ENCODE data around the gene RRP36. TPM values are rescaled to one million over a fixed set of nuclear protein-coding genes. Genes with fewer than 3 reads are reported as not detected.

RRP36 gene, protein sequence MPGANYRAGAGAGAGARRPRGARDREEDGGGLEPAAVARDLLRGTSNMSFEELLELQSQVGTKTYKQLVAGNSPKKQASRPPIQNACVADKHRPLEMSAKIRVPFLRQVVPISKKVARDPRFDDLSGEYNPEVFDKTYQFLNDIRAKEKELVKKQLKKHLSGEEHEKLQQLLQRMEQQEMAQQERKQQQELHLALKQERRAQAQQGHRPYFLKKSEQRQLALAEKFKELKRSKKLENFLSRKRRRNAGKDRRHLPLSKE
- total RNA-seq (2021; fragmentation: NEBNext Ultra II Directional; extraction: Animal tissue kit (Norgen Biotek cat#: 25700)) (89.6 and 92.3 TPM in 2 replicates), polyA plus RNA-seq (2011; rRNA removed) (20.6 and 33.9 TPM in 2 replicates), polyA minus RNA-seq (2011; rRNA and poly(A)+ RNA removed) (51.2 and 56.1 TPM in 2 replicates)
- polyA plus RNA-seq (2011; cell fraction: cytosol; rRNA removed): 48.7 TPM
- 32.2 TPM for polyA plus RNA-seq (2011; cell fraction: nucleus; rRNA removed)
- polyA plus RNA-seq (2012, experiment 1 of 2): 88.5 to 96.8 TPM (median 92.1 TPM) in 4 replicates
- polyA plus RNA-seq (2012, experiment 2 of 2): 53.2 TPM
- polyA plus RNA-seq (2013, experiment 1 of 2): 85.3 TPM
- polyA plus RNA-seq (2013, experiment 2 of 2): 82.7 TPM
- polyA minus RNA-seq (2011; cell fraction: cytosol; rRNA and poly(A)+ RNA removed): 22.2 TPM
- 29.4 TPM for polyA minus RNA-seq (2011; cell fraction: nucleus; rRNA and poly(A)+ RNA removed)
- long read RNA-seq, experiment 1, transcript RRP36-201 (7 exons, 1,159 nt): major isoform, 37 of 88 reads
- long read RNA-seq, experiment 1, partial matches to known transcripts: 38 of 88 reads
- long read RNA-seq, experiment 1, other reads (novel, unspliced or antisense): 11 of 88 reads
- long read RNA-seq, experiment 2, partial matches to known transcripts: 2 of 2 reads
- long read RNA-seq, experiment 2, other reads (novel, unspliced or antisense): 0 of 2 reads

DNA sequence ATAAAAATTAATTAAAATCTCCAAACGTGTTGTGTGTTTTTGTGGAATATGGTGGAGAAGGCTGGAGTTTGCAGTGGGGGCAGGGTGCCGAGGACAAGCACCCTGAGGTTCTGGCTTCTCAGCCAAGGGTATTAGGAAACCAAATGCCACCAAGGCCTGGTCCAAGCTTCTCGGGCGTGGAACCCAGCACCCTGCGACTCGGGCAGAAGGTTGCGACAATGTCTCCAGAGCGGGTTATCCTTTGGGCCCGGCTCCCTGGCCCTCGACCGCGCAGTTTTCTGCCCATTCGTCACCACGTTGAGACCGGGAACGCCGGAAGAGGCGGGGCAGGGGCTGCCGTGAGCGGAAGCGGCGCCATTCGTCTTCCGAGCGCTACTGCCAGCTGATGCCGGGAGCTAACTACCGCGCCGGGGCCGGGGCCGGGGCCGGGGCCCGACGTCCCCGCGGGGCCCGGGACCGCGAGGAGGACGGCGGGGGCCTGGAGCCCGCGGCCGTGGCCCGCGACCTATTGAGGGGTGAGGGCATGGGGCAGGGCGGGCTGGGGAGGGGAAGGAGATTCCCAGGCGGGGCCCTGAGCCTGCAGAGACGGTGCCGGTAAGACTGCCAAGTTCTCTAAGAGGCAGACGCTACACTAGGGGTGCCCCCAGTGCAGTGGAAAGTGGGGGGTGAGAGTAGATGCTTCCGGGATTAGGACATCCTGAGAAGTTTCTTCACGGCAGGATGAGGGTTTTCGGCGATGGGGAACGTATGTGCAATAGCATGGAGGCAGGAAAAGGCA is at the start of gene RRP36:
RRP36 (plus strand) TSS at position 354 of the 778 bp plus-strand sequence; CDS start at position 386, 32 bp downstream.
- H2BK15ac ChIP-seq (ENCODE audit: low read length): peak within 1 kb of the TSS; percentile 12
- no peak within 1 kb of the TSS for H3K23ac ChIP-seq (ENCODE audit: insufficient read length)
- peaks cover 0 to 5% (median 1%) of the 10 kb centered on the region in 4 experiments; a peak in 3 of 7 replicates for H3K4me1 ChIP-seq (replicated peaks in 1 of 4; ENCODE audit: control insufficient read depth in 3 of 4, insufficient read depth in 4 of 4, low read length in 3 of 4)
- FAIRE-seq (no peak), DNase-seq (ENCODE audit: low read depth in 1 of 2, low spot score in 2 of 2) (peak in 1 of 2 experiments; percentile 84)
- no peaks in the 10 kb centered on the region for H3K9me3 ChIP-seq (ENCODE audit: insufficient read depth in 2 of 2, low read depth in 1 of 2, low read length in 1 of 2)
- H3K4me3 ChIP-seq (ENCODE audit: extremely low read depth in 1 of 4, insufficient read depth in 2 of 4, low read depth in 3 of 4, low read length in 4 of 4): peak within 1 kb of the TSS; percentile 93 to 99 (median 96)
- POLR2A ChIA-PET (ENCODE audit: partially characterized antibody): interaction anchor here (0.8 to 27.9 kb wide), 16 partner anchors 8 to 225 kb away, joined by 3 to 584 read pairs (median 6); partner anchors contain the start of genes CUL7, KLC4, KLHDC3 and MEA1
- no peak within 1 kb of the TSS for H2BK12ac ChIP-seq (ENCODE audit: low read depth, low read length)
- no peak within 1 kb of the TSS for H2AK5ac ChIP-seq (ENCODE audit: low read depth, low read length)
- H4K5ac ChIP-seq (ENCODE audit: insufficient read length, low read depth, low read length): peak within 1 kb of the TSS; percentile 74
- peak within 1 kb of the TSS; percentile 70 to 91 (median 90) for H3K9ac ChIP-seq (replicated peaks in 1 of 4; ENCODE audit: extremely low read depth in 1 of 4, low read depth in 3 of 4, low read length in 3 of 4)
- WGBS, 2 experiments (ENCODE audit: extremely low coverage in 1 of 2, insufficient coverage in 1 of 2, insufficient read length in 1 of 2, insufficient replicate concordance in 2 of 2, low coverage in 1 of 2, low lambda C conversion rate in 2 of 2, missing lambda C conversion rate in 1 of 2): 4% methylated on average over 31 of the region's 56 CpGs; no CpG with 5 or more reads in 1 of the 2 experiments
- peak within 1 kb of the TSS; percentile 63 for H4K91ac ChIP-seq (replicated peaks; ENCODE audit: insufficient read length, low read length)
- H3K23me2 ChIP-seq (ENCODE audit: low read depth, low read length): peaks cover 6% of the 10 kb centered on the region; the same call in 1 of the 2 replicates
- H2BK20ac ChIP-seq (ENCODE audit: low read length): 0 out of 2 replicates have a peak within 1 kb of the TSS, but pooled peaks have one; percentile 21
- CTCF ChIA-PET (ENCODE audit: partially characterized antibody): interaction anchor here (0.7 to 5.6 kb wide), 9 partner anchors 9 to 145 kb away, joined by 3 to 33 read pairs (median 3); no protein-coding TSS in a partner anchor
- H3K27me3 ChIP-seq (replicated peaks in 1 of 4; ENCODE audit: control insufficient read depth in 3 of 4, extremely low read depth in 1 of 4, insufficient read depth in 3 of 4, low read length in 3 of 4): no peaks in the 10 kb centered on the region
- H3K79me2 ChIP-seq (ENCODE audit: control insufficient read depth in 1 of 2, insufficient read depth in 2 of 2, low read length in 2 of 2): peaks cover 0 to 39% of the 10 kb centered on the region in 2 experiments; a peak in 3 of 4 replicates
- H3K18ac ChIP-seq (ENCODE audit: extremely low read depth, low read length): peak within 1 kb of the TSS; percentile 93
- peak within 1 kb of the TSS; percentile 83 for H2BK120ac ChIP-seq (replicated peaks; ENCODE audit: low read depth, low read length)
- peak within 1 kb of the TSS; percentile 45 to 89 for H3K4me2 ChIP-seq (ENCODE audit: insufficient read depth in 1 of 2, low read depth in 2 of 2, low read length in 2 of 2)
- peak within 1 kb of the TSS; percentile 93 for H2BK5ac ChIP-seq (ENCODE audit: low read depth, low read length)
- H3K14ac ChIP-seq (ENCODE audit: insufficient read length): no peak within 1 kb of the TSS
- peak within 1 kb of the TSS; percentile 85 for H3K56ac ChIP-seq (replicated peaks; ENCODE audit: insufficient read length, low read depth, low read length)
- H2AFZ ChIP-seq (ENCODE audit: low read length): no peak within 1 kb of the TSS; the same call in 1 of the 2 replicates
- peaks cover 9% of the 10 kb centered on the region; the same call in 1 of the 2 replicates for H3K79me1 ChIP-seq (ENCODE audit: low read depth, low read length)
- H3K4ac ChIP-seq (replicated peaks; ENCODE audit: insufficient read length, low read depth, low read length): peak within 1 kb of the TSS; percentile 86
- no peak within 1 kb of the TSS; the same call in 1 of the 2 replicates for H4K8ac ChIP-seq (ENCODE audit: extremely low read depth, insufficient read depth, low read length)
- peak within 1 kb of the TSS; percentile 81 for H3K27ac ChIP-seq (ENCODE audit: low read depth, low read length)
- H4K20me1 ChIP-seq (replicated peaks in 1 of 2; ENCODE audit: control insufficient read depth in 1 of 2, insufficient read depth in 2 of 2, low read length in 2 of 2): peaks cover 0 to 3% of the 10 kb centered on the region in 2 experiments
- peaks cover 23 to 48% (median 36%) of the 10 kb centered on the region in 4 experiments for H3K36me3 ChIP-seq (ENCODE audit: control insufficient read depth in 2 of 4, insufficient read depth in 4 of 4, low read length in 3 of 4)
- TF ChIP-seq RFX5 (IDR thresholded peaks at IDR 0.05; ENCODE audit: borderline replicate concordance, low read depth, low read length) (no peak), SIX5 (IDR thresholded peaks at IDR 0.05; ENCODE audit: low read depth, low read length) (no peak), KDM1A (IDR thresholded peaks at IDR 0.05; ENCODE audit: borderline replicate concordance, low read length) (no peak), KDM5A (IDR thresholded peaks at IDR 0.05; ENCODE audit: low read length) (no peak), RBBP5 (IDR thresholded peaks at IDR 0.05; ENCODE audit: borderline replicate concordance, low read depth, low read length) (0 out of 2 replicates have a peak, but pooled peaks have one; percentile 33), TBP (IDR thresholded peaks at IDR 0.05; ENCODE audit: low read depth, low read length) (peak; percentile 50; the same call in 1 of the 2 replicates), SUZ12 (IDR thresholded peaks at IDR 0.05; ENCODE audit: low read length) (no peak)
